Heart right ventricle (tissue), 16 donors: ENCODE data around the gene KCNQ5. TPM values are rescaled to one million over a fixed set of nuclear protein-coding genes. Genes with fewer than 3 reads are reported as not detected.

Experiments used
- ATAC-seq, 8 donors: fragments of 200-7000 bp; cut with Tn5 transposase; one replicate each; pipeline ENCODE4 v1.9.1; 2020; ENCODE audit warnings: mild to moderate bottlenecking in 8 of 8, moderate library complexity in 8 of 8, moderate number of reproducible peaks in 1 of 8
- DNase-seq, 2 donors: peaks; one replicate each; pipeline ENCODE4 v3.0.0-alpha.2; 2020
- H3K27ac ChIP-seq, 10 donors: fragments of 200-600 bp; sonication (generic) in 2 of 10; one replicate each; pipeline versions ENCODE4 v1.5.0 to v1.8.0; 2020 to 2022; ENCODE audit warnings: mild to moderate bottlenecking in 3 of 10
- H3K27me3 ChIP-seq, 7 donors: fragments of 200-600 bp; one replicate each; pipeline ENCODE4 v1.8.0; 2021 to 2022; ENCODE audit warnings: mild to moderate bottlenecking in 2 of 7
- H3K36me3 ChIP-seq, 9 donors: fragments of 200-600 bp; sonication (generic) in 1 of 9; one replicate each; pipeline versions ENCODE4 v1.5.0 to v1.8.0; 2020 to 2022; ENCODE audit warnings: mild to moderate bottlenecking in 2 of 9
- H3K4me1 ChIP-seq, 9 donors: fragments of 200-600 bp; sonication (generic) in 1 of 9; one replicate each; pipeline versions ENCODE4 v1.5.0 to v1.8.0; 2020 to 2022; ENCODE audit warnings: mild to moderate bottlenecking in 4 of 9
- H3K4me3 ChIP-seq, 10 donors: fragments of 200-600 bp; sonication (generic) in 2 of 10; one replicate each; pipeline versions ENCODE4 v1.5.0 to v1.8.0; 2020 to 2022; ENCODE audit warnings: mild to moderate bottlenecking in 7 of 10, moderate library complexity in 2 of 10
- H3K9me3 ChIP-seq, 11 donors: fragments of 200-600 bp in 10 of 11; sonication (generic) in 2 of 11; one replicate each; pipeline versions ENCODE4 v1.5.0 to v1.8.0; 2013 to 2022; ENCODE audit warnings: mild to moderate bottlenecking in 2 of 11, control low read depth in 1 of 11, moderate library complexity in 1 of 11
- CTCF ChIP-seq, 9 donors: fragments of 200-600 bp; sonication (generic) in 2 of 9; IDR thresholded peaks; one replicate each; pipeline versions ENCODE4 v1.5.0 to v1.8.0; 2021 to 2022; ENCODE audit warnings: antibody characterized with exemption in 9 of 9, mild to moderate bottlenecking in 5 of 9, moderate library complexity in 1 of 9
- WGBS, 2 donors: extraction: QIAGEN DNeasy Blood & Tissue Kit; methylation state at CpG; one replicate each; pipeline ENCODE4 v1.1.7; 2013; ENCODE audit warnings: inconsistent platforms in 1 of 2; 5-methylcytosine and 5-hydroxymethylcytosine counted together
- intact Hi-C, 10 donors: fragments of 100-400 bp; cut with DNase I; formaldehyde crosslinking; loops; one replicate each; pipeline versions ENCODE4 v1.11.1 to v1.14.2; 2022
- polyA plus RNA-seq, 2 donors: library from polyadenylated mRNA; stranded (reverse); fragments of 200-250 nt; gene quantifications; one replicate each; pipeline ENCODE4 v1.2.3, GENCODE V29; 2013
- total RNA-seq, 10 donors: library from RNA; stranded (reverse); fragmentation: NEBNext Ultra II Directional in 3 of 10; extraction: Animal tissue kit (Norgen Biotek cat#: 25700) in 3 of 10; gene quantifications; one replicate each; pipeline versions ENCODE4 v1.2.1 to v1.2.4, GENCODE V29; 2021 to 2023
- donor health status: Arrhythmogenic right ventricular cardiomyopathy.
- donor health status: ischemic (EF 13 %, LVEDD 7.1; RV severe dilation, severe dysfunction).
- donor health status: healthy with polysubstance abuse.
- donor health status: DM: no; HTN: yes; CAD: no.
- donor health status: DM: no; HTN: no; CAD: no.
- donor health status: ischemic (EF 25% LVEDD 6.9; RV normal size, moderate dysfunction).
- donor health status: ischemic (EF 25% LVEDD 5.7; RV mildly dilated, moderate dysfunction).
- donor health status: healthy.
- donor health status: DM: yes; HTN: yes; CAD: no.
- donor health status: Ischemic cardiomyopathy.
- donor health status: ischemic (EF 35%, LVEDD 5.7; RV mildly dilated, moderate dysfunction).
- donor health status: nonischemic (EF 11% LVEDD 7.7; RV severe dilation, severe dysfunction).
- donor health status: DM: yes; HTN: yes; CAD: no.
- donor health status: PGD.
- donor health status: ischemic (EF 29% LVEDD 5.4; RV normal size, mild dysfunction).
- donor health status: nonischemic (EF 23%, LVEDD 6.1; RV moderate dilation, normal function).

KCNQ5 gene
- total and polyA plus RNA-seq, 12 donors = under 0.01 to 0.15 (median 0.12) TPM; not detected in 9

- 89 to 90% methylated on average over 6 of the region's 6 CpGs for WGBS, 2 donors
- Histone ChIP-seq H3K27ac (no peak overlapping the region), H3K9me3 (no peaks in the 10 kb centered on the region), H3K4me1 (no peaks in the 10 kb centered on the region), H3K36me3 (no peaks in the 10 kb centered on the region), H3K27me3 (no peaks in the 10 kb centered on the region), H3K4me3 (no peak overlapping the region)
- ATAC-seq = no peak
- DNase-seq = no peak
- intact Hi-C loops = loop anchor here in 1 of 10 donors (10.0 kb wide), 1 partner anchor 1445 kb away; no protein-coding TSS in a partner anchor
- TF ChIP-seq CTCF (IDR thresholded peaks at IDR 0.05) = no peak
Observed at GRCh38 chr6:72950114-72950860, 328.4 kb downstream of the KCNQ5 start.

- DNase-seq (no peak), ATAC-seq (no peak)
- Histone ChIP-seq H3K4me3 (no peak overlapping the region), H3K27ac (no peak overlapping the region), H3K27me3 (no peaks in the 10 kb centered on the region), H3K9me3 (no peaks in the 10 kb centered on the region), H3K4me1 (no peaks in the 10 kb centered on the region), H3K36me3 (no peaks in the 10 kb centered on the region)
- no peak for TF ChIP-seq CTCF (IDR thresholded peaks at IDR 0.05)
- WGBS, 2 donors = 60 to 74% methylated on average over 2 of the region's 2 CpGs
- intact Hi-C loops = loop anchor here in 1 of 10 donors (10.0 kb wide), 1 partner anchor 1442 kb away; no protein-coding TSS in a partner anchor
Observed at GRCh38 chr6:72952808-72953630, 331.2 kb downstream of the KCNQ5 start.

- no peak overlapping the region for H3K4me3 ChIP-seq
- TF ChIP-seq CTCF (IDR thresholded peaks at IDR 0.05) = no peak
Observed at GRCh38 chr6:72953971-72954381, 332.1 kb downstream of the KCNQ5 start.

GRCh38 chr6:72954716-72955115, 332.9 kb downstream of the KCNQ5 start:
- H3K9me3 ChIP-seq = no peaks in the 10 kb centered on the region
- H3K36me3 ChIP-seq = no peaks in the 10 kb centered on the region
- no peaks in the 10 kb centered on the region for H3K4me1 ChIP-seq
- H3K4me3 ChIP-seq = no peak overlapping the region
- DNase-seq (no peak), ATAC-seq (no peak)
- 41 to 46% methylated on average over 4 of the region's 4 CpGs for WGBS, 2 donors
- H3K27ac ChIP-seq = no peak overlapping the region
- no peaks in the 10 kb centered on the region for H3K27me3 ChIP-seq
- TF ChIP-seq CTCF (IDR thresholded peaks at IDR 0.05) = no peak
- intact Hi-C loops = loop anchor here in 1 of 10 donors (10.0 kb wide), 1 partner anchor 1440 kb away; no protein-coding TSS in a partner anchor

More at GRCh38 chr6:72953971-72954381, 332.1 kb downstream of the KCNQ5 start:
- Histone ChIP-seq H3K36me3 (no peaks in the 10 kb centered on the region), H3K27ac (no peak overlapping the region), H3K9me3 (no peaks in the 10 kb centered on the region), H3K4me1 (no peaks in the 10 kb centered on the region), H3K27me3 (no peaks in the 10 kb centered on the region)
- WGBS, 2 donors = 34 to 39% methylated on average over 3 of the region's 3 CpGs
- ATAC-seq = no peak
- intact Hi-C loops = loop anchor here in 1 of 10 donors (10.0 kb wide), 1 partner anchor 1441 kb away; no protein-coding TSS in a partner anchor
- DNase-seq = no peak
